ENCODE measurements around the gene RAMP1.

GRCh38 chr2:237889811-237890210, 30.4 kb downstream of the RAMP1 start:
- TF ChIP-seq CTCF (IDR thresholded peaks at IDR 0.05) (no peak), POLR2A (IDR thresholded peaks at IDR 0.05) (no peak)

Measured in suprapubic skin (tissue), 3 donors.